Measurements from ENCODE around the gene CHSY1. TPM values are rescaled to one million over a fixed set of nuclear protein-coding genes. Genes with fewer than 3 reads are reported as not detected.

Gene CHSY1
- total and polyA plus RNA-seq, 11 donors = 5.6 to 41.3 (median 11.1) TPM

- H3K36me3 ChIP-seq = peaks cover 0 to 38% (median 14%) of the 10 kb centered on the region in 9 donors
- intact Hi-C loops (cut with DNase I) = loop anchor here in 1 of 10 donors (5.0 kb wide), 1 partner anchor 46 kb away; no protein-coding TSS in a partner anchor
- no peak overlapping the region for H3K4me3 ChIP-seq
- 95 to 97% (median 95%) methylated on average over 14 of the region's 14 CpGs for WGBS, 4 donors
- peak overlapping the region in 2 of 12 donors; percentile 30 to 84 for H3K27ac ChIP-seq
- no peaks in the 10 kb centered on the region for H3K27me3 ChIP-seq
- peaks cover 0 to 88% (median 22%) of the 10 kb centered on the region in 12 donors for H3K4me1 ChIP-seq
- DNase-seq (peak in 1 of 5 donors; percentile 50), ATAC-seq (no peak)
- H3K9me3 ChIP-seq = peaks cover 0 to 5% (median 0%) of the 10 kb centered on the region in 12 donors
- TF ChIP-seq POLR2A (IDR thresholded peaks at IDR 0.05) (no peak), CTCF (IDR thresholded peaks at IDR 0.05) (no peak)
Observed at GRCh38 chr15:101173233-101174119, 78.4 kb downstream of the CHSY1 start.

- ATAC-seq (no peak), DNase-seq (no peak)
- Histone ChIP-seq H3K4me3 (no peak overlapping the region), H3K4me1 (peaks cover 0 to 93% (median 24%) of the 10 kb centered on the region in 12 donors), H3K36me3 (peaks cover 0 to 29% (median 7%) of the 10 kb centered on the region in 9 donors), H3K9me3 (peaks cover 0 to 5% (median 0%) of the 10 kb centered on the region in 12 donors), H3K27me3 (no peaks in the 10 kb centered on the region), H3K27ac (peak overlapping the region in 1 of 12 donors; percentile 99)
- WGBS, 4 donors = 72 to 78% (median 74%) methylated on average over 15 to 17 of the region's 17 CpGs
- intact Hi-C loops (cut with DNase I) = loop anchor here in 1 of 10 donors (5.0 kb wide), 1 partner anchor 45 kb away; no protein-coding TSS in a partner anchor
- TF ChIP-seq CTCF (IDR thresholded peaks at IDR 0.05) = no peak
- no peak for TF ChIP-seq POLR2A (IDR thresholded peaks at IDR 0.05)
Observed at GRCh38 chr15:101172501-101173071, 79.3 kb downstream of the CHSY1 start.

DNA sequence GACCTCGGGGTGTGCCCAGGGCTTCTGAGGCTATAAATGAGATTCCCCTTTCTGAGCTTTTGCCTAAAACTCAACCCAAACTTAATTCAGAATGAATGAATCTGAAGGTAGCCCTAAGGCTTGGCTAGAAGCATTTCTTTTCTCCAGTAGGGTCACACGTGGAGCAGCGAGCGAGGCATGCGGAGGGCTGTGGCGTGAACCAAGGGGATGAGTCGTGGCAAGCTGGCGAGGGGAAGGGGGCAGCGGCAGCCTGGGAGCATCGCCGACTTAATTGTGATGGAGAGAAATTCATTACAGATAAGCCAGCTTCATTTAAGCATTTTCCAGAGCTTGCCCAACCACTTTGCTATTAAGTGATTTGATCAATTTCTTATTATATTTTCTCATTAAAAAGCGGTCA, 79.9 kb downstream of the CHSY1 start:
- WGBS, 4 donors = 84 to 94% (median 91%) methylated on average over 12 of the region's 12 CpGs
- peaks cover 0 to 5% (median 0%) of the 10 kb centered on the region in 12 donors for H3K9me3 ChIP-seq
- H3K36me3 ChIP-seq = peaks cover 0 to 25% (median 7%) of the 10 kb centered on the region in 9 donors
- no peak overlapping the region for H3K4me3 ChIP-seq
- DNase-seq (no peak), ATAC-seq (no peak)
- H3K4me1 ChIP-seq = peaks cover 0 to 93% (median 23%) of the 10 kb centered on the region in 12 donors
- TF ChIP-seq CTCF (IDR thresholded peaks at IDR 0.05) (no peak), POLR2A (IDR thresholded peaks at IDR 0.05) (no peak)
- peak overlapping the region in 2 of 12 donors; percentile 20 to 99 for H3K27ac ChIP-seq
- intact Hi-C loops (cut with DNase I) = loop anchor here in 1 of 10 donors (5.0 kb wide), 1 partner anchor 45 kb away; no protein-coding TSS in a partner anchor
- no peaks in the 10 kb centered on the region for H3K27me3 ChIP-seq

All from heart left ventricle (tissue), 16 donors.